ENCODE results near the gene ADGRG6.

The ADGRG6 gene

GRCh38 chr6:142285235-142286087 lies 16.3 kb upstream of the ADGRG6 start:
- no peak for DNase-seq
- in situ Hi-C loops (cut with HindIII; ENCODE audit: low pct_ligation_motif_present, low pct_unique_long_range_greater_than_20kb, low sequenced_read_pairs) = no loop called here

- no peak for DNase-seq
- in situ Hi-C loops (cut with HindIII; ENCODE audit: low pct_ligation_motif_present, low pct_unique_long_range_greater_than_20kb, low sequenced_read_pairs) = no loop called here
These were observed 15.8 kb upstream of the ADGRG6 start for GRCh38 chr6:142286088-142286409.

GRCh38 chr6:142289687-142290086 lies 12.1 kb upstream of the ADGRG6 start:
- in situ Hi-C loops (cut with HindIII; ENCODE audit: low pct_ligation_motif_present, low pct_unique_long_range_greater_than_20kb, low sequenced_read_pairs) = no loop called here
- DNase-seq = no peak

GRCh38 chr6:142290851-142291250 lies 11.0 kb upstream of the ADGRG6 start:
- in situ Hi-C loops (cut with HindIII; ENCODE audit: low pct_ligation_motif_present, low pct_unique_long_range_greater_than_20kb, low sequenced_read_pairs) = no loop called here
- no peak for DNase-seq

GRCh38 chr6:142291512-142291911 lies 10.3 kb upstream of the ADGRG6 start:
- in situ Hi-C loops (cut with HindIII; ENCODE audit: low pct_ligation_motif_present, low pct_unique_long_range_greater_than_20kb, low sequenced_read_pairs) = no loop called here
- DNase-seq = no peak

- in situ Hi-C loops (cut with HindIII; ENCODE audit: low pct_ligation_motif_present, low pct_unique_long_range_greater_than_20kb, low sequenced_read_pairs) = no loop called here
These were observed 9.5 kb upstream of the ADGRG6 start for GRCh38 chr6:142292166-142292924.

GRCh38 chr6:142293121-142293520 lies 8.7 kb upstream of the ADGRG6 start:
- in situ Hi-C loops (cut with HindIII; ENCODE audit: low pct_ligation_motif_present, low pct_unique_long_range_greater_than_20kb, low sequenced_read_pairs) = no loop called here
- DNase-seq = no peak

More at GRCh38 chr6:142292166-142292924, 9.5 kb upstream of the ADGRG6 start:
- DNase-seq = no peak

GRCh38 chr6:142294679-142295078 lies 7.1 kb upstream of the ADGRG6 start:
- no peak for DNase-seq
- in situ Hi-C loops (cut with HindIII; ENCODE audit: low pct_ligation_motif_present, low pct_unique_long_range_greater_than_20kb, low sequenced_read_pairs) = no loop called here

- in situ Hi-C loops (cut with HindIII; ENCODE audit: low pct_ligation_motif_present, low pct_unique_long_range_greater_than_20kb, low sequenced_read_pairs) = no loop called here
- DNase-seq = no peak
These were observed 4.7 kb upstream of the ADGRG6 start for GRCh38 chr6:142296975-142297604.

- no peak for DNase-seq
- in situ Hi-C loops (cut with HindIII; ENCODE audit: low pct_ligation_motif_present, low pct_unique_long_range_greater_than_20kb, low sequenced_read_pairs) = no loop called here
These were observed 4.2 kb upstream of the ADGRG6 start for GRCh38 chr6:142297605-142297995.

- in situ Hi-C loops (cut with HindIII; ENCODE audit: low pct_ligation_motif_present, low pct_unique_long_range_greater_than_20kb, low sequenced_read_pairs) = no loop called here
- DNase-seq = peak; percentile 53
These were observed 3.6 kb upstream of the ADGRG6 start for GRCh38 chr6:142297996-142298753.

GRCh38 chr6:142300302-142300701 lies 1.5 kb upstream of the ADGRG6 start:
- no peak for DNase-seq
- in situ Hi-C loops (cut with HindIII; ENCODE audit: low pct_ligation_motif_present, low pct_unique_long_range_greater_than_20kb, low sequenced_read_pairs) = no loop called here

- in situ Hi-C loops (cut with HindIII; ENCODE audit: low pct_ligation_motif_present, low pct_unique_long_range_greater_than_20kb, low sequenced_read_pairs) = no loop called here
- DNase-seq = peak; percentile 56
These were observed 803 bp upstream of the ADGRG6 start for GRCh38 chr6:142300758-142301650.

- DNase-seq = peak; percentile 37
- in situ Hi-C loops (cut with HindIII; ENCODE audit: low pct_ligation_motif_present, low pct_unique_long_range_greater_than_20kb, low sequenced_read_pairs) = no loop called here
These were observed 791 bp downstream of the ADGRG6 start for GRCh38 chr6:142302421-142303175.

GRCh38 chr6:142303176-142303533 lies 1.3 kb downstream of the ADGRG6 start:
- in situ Hi-C loops (cut with HindIII; ENCODE audit: low pct_ligation_motif_present, low pct_unique_long_range_greater_than_20kb, low sequenced_read_pairs) = no loop called here
- peak; percentile 24 for DNase-seq

- no peak for DNase-seq
- in situ Hi-C loops (cut with HindIII; ENCODE audit: low pct_ligation_motif_present, low pct_unique_long_range_greater_than_20kb, low sequenced_read_pairs) = no loop called here
These were observed 2.4 kb downstream of the ADGRG6 start for GRCh38 chr6:142304241-142304640.

- in situ Hi-C loops (cut with HindIII; ENCODE audit: low pct_ligation_motif_present, low pct_unique_long_range_greater_than_20kb, low sequenced_read_pairs) = no loop called here
- DNase-seq = no peak
These were observed 4.9 kb downstream of the ADGRG6 start for GRCh38 chr6:142306736-142307135.

Measured in ACHN (cell line).